Neuron (in vitro differentiated cells): Measurements from ENCODE around the gene ZNF563.
"Not testable (repeated sequence)": the region's sequence is repeated elsewhere in the genome, so short reads cannot be mapped to it uniquely, and the experiment has no call there.

Experiments
- H2AFZ ChIP-seq: one replicate; pipeline ENCODE4 v1.6.1; 2013; ENCODE audit warnings: low read depth, mild to moderate bottlenecking, inconsistent platforms, low read length, moderate library complexity
- H3K27me3 ChIP-seq: one replicate; pipeline ENCODE4 v1.6.1; 2013; ENCODE audit warnings: low read length; ENCODE audit not compliant: insufficient read depth
- H3K36me3 ChIP-seq: one replicate; pipeline ENCODE4 v1.6.1; 2013; ENCODE audit warnings: low read length; ENCODE audit not compliant: insufficient read depth
- H3K4me1 ChIP-seq: one replicate; pipeline ENCODE4 v1.6.1; 2013; ENCODE audit warnings: low read length; ENCODE audit not compliant: insufficient read depth
- H3K4me3 ChIP-seq: 2 replicates; pipeline ENCODE4 v1.5.1; 2013; ENCODE audit warnings: mild to moderate bottlenecking, low read length, moderate library complexity
- H3K9me3 ChIP-seq: one replicate; pipeline ENCODE4 v1.6.1; 2013; ENCODE audit warnings: low read length

The ZNF563 gene

GRCh38 chr19:12345197-12345596, 11.8 kb upstream of the ZNF563 start:
- Histone ChIP-seq H3K36me3 (peaks cover 28% of the 10 kb centered on the region), H3K9me3 (peaks cover 39% of the 10 kb centered on the region), H3K27me3 (no peaks in the 10 kb centered on the region), H3K4me3 (no peak overlapping the region), H3K4me1 (no peaks in the 10 kb centered on the region), H2AFZ (no peak overlapping the region)

GRCh38 chr19:12331211-12331941, 2.1 kb downstream of the ZNF563 start:
- H3K4me3 ChIP-seq = no peak overlapping the region
- peaks cover 10% of the 10 kb centered on the region for H3K4me1 ChIP-seq
- no peaks in the 10 kb centered on the region for H3K36me3 ChIP-seq
- no peak overlapping the region for H2AFZ ChIP-seq
- peaks cover 3% of the 10 kb centered on the region for H3K9me3 ChIP-seq
- H3K27me3 ChIP-seq = no peaks in the 10 kb centered on the region

GRCh38 chr19:12330340-12330739, 3.1 kb downstream of the ZNF563 start:
- Histone ChIP-seq H2AFZ (no peak overlapping the region), H3K27me3 (no peaks in the 10 kb centered on the region), H3K36me3 (no peaks in the 10 kb centered on the region), H3K4me1 (peaks cover 10% of the 10 kb centered on the region), H3K4me3 (no peak overlapping the region), H3K9me3 (peaks cover 3% of the 10 kb centered on the region)

- Histone ChIP-seq H3K4me3 (no peak overlapping the region), H3K27me3 (no peaks in the 10 kb centered on the region), H3K9me3 (peaks cover 20% of the 10 kb centered on the region), H3K36me3 (peaks cover 5% of the 10 kb centered on the region), H3K4me1 (no peaks in the 10 kb centered on the region), H2AFZ (no peak overlapping the region)
Observed at GRCh38 chr19:12325690-12326089, 7.7 kb downstream of the ZNF563 start.

GRCh38 chr19:12318782-12319413, 14.5 kb downstream of the ZNF563 start:
- Histone ChIP-seq H3K9me3 (peaks cover 48% of the 10 kb centered on the region), H3K4me3 (no peak overlapping the region), H2AFZ (no peak overlapping the region), H3K27me3 (no peaks in the 10 kb centered on the region), H3K4me1 (no peaks in the 10 kb centered on the region), H3K36me3 (peaks cover 21% of the 10 kb centered on the region)

- no peak overlapping the region for H3K4me3 ChIP-seq
- peaks cover 22% of the 10 kb centered on the region for H3K9me3 ChIP-seq
- no peak overlapping the region for H2AFZ ChIP-seq
- H3K27me3 ChIP-seq = no peaks in the 10 kb centered on the region
- H3K4me1 ChIP-seq = no peaks in the 10 kb centered on the region
- H3K36me3 ChIP-seq = peaks cover 13% of the 10 kb centered on the region
Observed at GRCh38 chr19:12314553-12314952, 18.9 kb downstream of the ZNF563 start.

GRCh38 chr19:12308891-12309290, 24.5 kb downstream of the ZNF563 start:
- H3K27me3 ChIP-seq, H3K4me3 ChIP-seq, H3K4me1 ChIP-seq, H3K9me3 ChIP-seq, H2AFZ ChIP-seq, H3K36me3 ChIP-seq: not testable (repeated sequence)

GRCh38 chr19:12295191-12295590, 38.2 kb downstream of the ZNF563 start:
- peaks cover 12% of the 10 kb centered on the region for H3K9me3 ChIP-seq
- peaks cover 5% of the 10 kb centered on the region for H3K4me1 ChIP-seq
- peak overlapping the region; percentile 80 for H3K4me3 ChIP-seq
- no peak overlapping the region for H2AFZ ChIP-seq
- no peaks in the 10 kb centered on the region for H3K27me3 ChIP-seq
- H3K36me3 ChIP-seq = peaks cover 14% of the 10 kb centered on the region

GRCh38 chr19:12294249-12295158, 38.9 kb downstream of the ZNF563 start, which contains the start of gene ZNF44:
Gene ZNF44, minus strand, starts transcription at chr19:12294883. Its CDS starts 189 bp downstream, at chr19:12294694.
- H3K27me3 ChIP-seq = no peaks in the 10 kb centered on the region
- H3K4me1 ChIP-seq = peaks cover 5% of the 10 kb centered on the region
- peaks cover 12% of the 10 kb centered on the region for H3K9me3 ChIP-seq
- peak within 1 kb of the TSS; percentile 80 for H3K4me3 ChIP-seq
- peaks cover 14% of the 10 kb centered on the region for H3K36me3 ChIP-seq
- H2AFZ ChIP-seq = no peak within 1 kb of the TSS

GRCh38 chr19:12293777-12294248, 39.6 kb downstream of the ZNF563 start:
- Histone ChIP-seq H3K36me3 (peaks cover 21% of the 10 kb centered on the region), H3K4me3 (peak overlapping the region; percentile 80), H3K9me3 (peaks cover 16% of the 10 kb centered on the region), H3K4me1 (peaks cover 5% of the 10 kb centered on the region), H2AFZ (no peak overlapping the region), H3K27me3 (no peaks in the 10 kb centered on the region)

GRCh38 chr19:12289790-12290065, 43.7 kb downstream of the ZNF563 start:
- H3K4me3 ChIP-seq = no peak overlapping the region
- no peaks in the 10 kb centered on the region for H3K27me3 ChIP-seq
- peaks cover 29% of the 10 kb centered on the region for H3K36me3 ChIP-seq
- H2AFZ ChIP-seq = no peak overlapping the region
- peaks cover 39% of the 10 kb centered on the region for H3K9me3 ChIP-seq
- peaks cover 5% of the 10 kb centered on the region for H3K4me1 ChIP-seq

- Histone ChIP-seq H3K4me3 (no peak overlapping the region), H3K4me1 (peaks cover under 1% of the 10 kb centered on the region), H3K27me3 (no peaks in the 10 kb centered on the region), H3K36me3 (peaks cover 29% of the 10 kb centered on the region), H2AFZ (no peak overlapping the region), H3K9me3 (peaks cover 49% of the 10 kb centered on the region)
Observed at GRCh38 chr19:12287958-12288500, 45.4 kb downstream of the ZNF563 start.

- no peak overlapping the region for H3K4me3 ChIP-seq
- H3K4me1 ChIP-seq = no peaks in the 10 kb centered on the region
- H3K9me3 ChIP-seq = peaks cover 44% of the 10 kb centered on the region
- peaks cover 17% of the 10 kb centered on the region for H3K36me3 ChIP-seq
- H2AFZ ChIP-seq = no peak overlapping the region
- no peaks in the 10 kb centered on the region for H3K27me3 ChIP-seq
Observed at GRCh38 chr19:12284631-12285030, 48.8 kb downstream of the ZNF563 start.
